Activated CD4-positive, alpha-beta memory T cell treated with anti-CD3 and anti-CD28 coated beads, Interleukin-2, amount 10 ng/mL, durations not matched to agents 7 days and 5 days (primary cell): ENCODE measurements around the gene SLC26A5. TPM values are rescaled to one million over a fixed set of nuclear protein-coding genes. Genes with fewer than 3 reads are reported as not detected.

Source experiments
- CTCF ChIA-PET: fragments of 350-600 bp; sonication (Branson Sonifier 250); formaldehyde crosslinking; loops from one replicate; lab custom pipeline; 2021; ENCODE audit warnings: antibody characterized with exemption, inconsistent platforms; lab: Charles Lee
- POLR2A ChIA-PET: fragments of 350-600 bp; sonication (Branson Sonifier 250); formaldehyde crosslinking; loops from one replicate; lab custom pipeline; 2021; ENCODE audit warnings: antibody characterized with exemption; lab: Charles Lee
- DNase-seq: peaks from one replicate; pipeline ENCODE4 v3.0.0-alpha.2; 2020
- H3K27ac Mint-ChIP-seq: one replicate; pipeline ENCODE4 v1.8.0; 2021; ENCODE audit warnings: mild to moderate bottlenecking, mixed read lengths
- H3K27me3 Mint-ChIP-seq: one replicate; pipeline ENCODE4 v1.8.0; 2021; ENCODE audit warnings: mixed read lengths
- H3K36me3 Mint-ChIP-seq: one replicate; pipeline ENCODE4 v1.8.0; 2021; ENCODE audit warnings: low read depth, mixed read lengths
- H3K4me1 Mint-ChIP-seq: one replicate; pipeline ENCODE4 v1.8.0; 2021; ENCODE audit warnings: mixed read lengths
- H3K4me3 Mint-ChIP-seq: one replicate; pipeline ENCODE4 v1.8.0; 2021; ENCODE audit warnings: mild to moderate bottlenecking, mixed read lengths
- H3K9me3 Mint-ChIP-seq: one replicate; pipeline ENCODE4 v1.8.0; 2021; ENCODE audit warnings: mixed read lengths
- total RNA-seq, 2 experiments: library from RNA; stranded (reverse); gene quantifications; one replicate each; pipeline ENCODE4 v1.2.3, GENCODE V29; 2021

The SLC26A5 gene
- total RNA-seq, 2 experiments from 2014 or later = not detected

DNA sequence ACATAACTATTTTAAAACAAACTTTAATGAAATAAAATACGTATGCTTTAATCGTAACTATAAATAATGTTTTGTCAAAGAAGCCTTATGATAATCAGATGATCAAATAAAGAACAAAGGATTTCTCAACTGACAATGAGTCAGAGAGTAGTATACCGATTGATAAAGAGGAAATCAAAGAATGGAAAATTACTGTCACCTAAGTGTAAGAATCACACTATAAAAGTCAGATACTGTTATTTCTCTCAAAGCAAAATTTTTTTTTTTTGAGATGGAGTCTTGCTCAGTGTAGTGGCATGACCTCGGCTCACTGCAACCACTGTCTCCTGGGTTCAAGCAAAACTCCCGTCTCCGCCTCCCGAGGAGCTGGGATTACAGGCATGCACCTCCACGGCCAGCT, 120.3 kb downstream of the SLC26A5 start:
- Mint-ChIP-seq H3K4me3 (no peak overlapping the region), H3K36me3 (peaks cover 44% of the 10 kb centered on the region), H3K27me3 (no peaks in the 10 kb centered on the region), H3K27ac (no peak overlapping the region), H3K4me1 (peaks cover 7% of the 10 kb centered on the region), H3K9me3 (no peaks in the 10 kb centered on the region)
- ChIA-PET POLR2A (no interaction called here), CTCF (interaction anchor here (1.9 kb wide), 1 partner anchor 17 kb away, joined by 4 read pairs; no protein-coding TSS in a partner anchor)
- DNase-seq = no peak

Other genes starting within 250 kb of the SLC26A5 start
- gene PMPCB, start 148.8 kb downstream of the SLC26A5 start, total RNA-seq = 10 to 100 TPM; 63.9 TPM
- gene DNAJC2, start 101.4 kb downstream of the SLC26A5 start, total RNA-seq = 10 to 100 TPM; 24.8 to 26.2 TPM
- gene PSMC2, start 98.6 kb downstream of the SLC26A5 start, total RNA-seq = 100 to 1,000 TPM; 142 to 149 TPM